SH-SY5Y (cell line): ENCODE results near the gene PACS1.

Source experiments
- GATA2 ChIP-seq: IDR thresholded peaks from 2 replicates; pipeline ENCODE4 v1.6.1; 2011; ENCODE audit warnings: mild to moderate bottlenecking, low read depth, low read length
- GATA3 ChIP-seq: IDR thresholded peaks from 2 replicates; pipeline ENCODE4 v1.6.1; 2011; ENCODE audit warnings: low read depth, mild to moderate bottlenecking, low read length, moderate library complexity

- no peak for TF ChIP-seq GATA3
- no peak for TF ChIP-seq GATA2
Observed at GRCh38 chr11:66291706-66292542, 221.9 kb downstream of the PACS1 start, which contains the start of gene TMEM151A.
